ACC112 (cell line): ENCODE results near the gene DCLK1.

Experiments
- H2AFZ ChIP-seq: fragments of 200-600 bp; sonication (generic); one replicate; pipeline ENCODE4 v1.6.0; 2017; ENCODE audit warnings: antibody characterized with exemption, low read length; ENCODE audit not compliant: unreplicated experiment
- H3K27ac ChIP-seq: fragments of 200-600 bp; sonication (generic); 2 replicates; pipeline ENCODE4 v1.5.1; 2014; ENCODE audit warnings: low read depth, mild to moderate bottlenecking, antibody characterized with exemption, low read length, moderate library complexity
- H3K27me3 ChIP-seq: fragments of 200-600 bp; sonication (generic); 2 replicates; pipeline ENCODE4 v1.6.1; 2014; ENCODE audit warnings: mild to moderate bottlenecking, antibody characterized with exemption, low read length, moderate library complexity, mixed read lengths; ENCODE audit not compliant: insufficient read depth
- H3K36me3 ChIP-seq: fragments of 200-600 bp; sonication (generic); 2 replicates; pipeline ENCODE4 v1.6.1; 2016; ENCODE audit warnings: mild to moderate bottlenecking, antibody characterized with exemption, low read length, moderate library complexity, mixed read lengths; ENCODE audit not compliant: insufficient read depth
- H3K4me1 ChIP-seq: fragments of 200-600 bp; sonication (generic); one replicate; pipeline ENCODE4 v1.6.1; 2016; ENCODE audit warnings: low read length, mixed read lengths; ENCODE audit not compliant: insufficient read depth, unreplicated experiment, control insufficient read depth
- H3K4me3 ChIP-seq: fragments of 200-600 bp; sonication (generic); 2 replicates; pipeline ENCODE4 v1.5.1; 2014; ENCODE audit warnings: mild to moderate bottlenecking, low read depth, low read length
- H3K79me2 ChIP-seq: fragments of 200-600 bp; sonication (generic); one replicate; pipeline ENCODE4 v1.6.0; 2016; ENCODE audit warnings: low read length; ENCODE audit not compliant: control insufficient read depth, unreplicated experiment, insufficient read depth

DCLK1 gene

GRCh38 chr13:35851881-35852280 lies 279.3 kb downstream of the DCLK1 start:
- H3K4me1 ChIP-seq = peaks cover 14% of the 10 kb centered on the region
- H3K36me3 ChIP-seq = no peaks in the 10 kb centered on the region
- H3K4me3 ChIP-seq = no peak overlapping the region
- no peaks in the 10 kb centered on the region for H3K79me2 ChIP-seq
- H2AFZ ChIP-seq = no peak overlapping the region
- H3K27ac ChIP-seq = no peak overlapping the region
- no peaks in the 10 kb centered on the region for H3K27me3 ChIP-seq

GRCh38 chr13:35851356-35851755 lies 279.8 kb downstream of the DCLK1 start:
- Histone ChIP-seq H3K27me3 (no peaks in the 10 kb centered on the region), H3K36me3 (no peaks in the 10 kb centered on the region), H2AFZ (no peak overlapping the region), H3K4me1 (peaks cover 14% of the 10 kb centered on the region), H3K4me3 (no peak overlapping the region), H3K79me2 (no peaks in the 10 kb centered on the region), H3K27ac (no peak overlapping the region)

GRCh38 chr13:35850569-35850968 lies 280.6 kb downstream of the DCLK1 start:
- Histone ChIP-seq H3K27ac (no peak overlapping the region), H3K27me3 (no peaks in the 10 kb centered on the region), H2AFZ (no peak overlapping the region), H3K4me1 (peaks cover 6% of the 10 kb centered on the region), H3K36me3 (no peaks in the 10 kb centered on the region), H3K4me3 (no peak overlapping the region), H3K79me2 (no peaks in the 10 kb centered on the region)

- no peaks in the 10 kb centered on the region for H3K79me2 ChIP-seq
- no peak overlapping the region for H3K27ac ChIP-seq
- no peak overlapping the region for H2AFZ ChIP-seq
- H3K27me3 ChIP-seq = no peaks in the 10 kb centered on the region
- no peaks in the 10 kb centered on the region for H3K36me3 ChIP-seq
- H3K4me1 ChIP-seq = no peaks in the 10 kb centered on the region
- no peak overlapping the region for H3K4me3 ChIP-seq
Observed at GRCh38 chr13:35849256-35849644, 281.9 kb downstream of the DCLK1 start.

- peak overlapping the region; percentile 41; the same call in 1 of the 2 replicates for H3K4me3 ChIP-seq
- no peaks in the 10 kb centered on the region for H3K4me1 ChIP-seq
- no peaks in the 10 kb centered on the region for H3K36me3 ChIP-seq
- H2AFZ ChIP-seq = peak overlapping the region; percentile 70
- no peaks in the 10 kb centered on the region for H3K79me2 ChIP-seq
- no peak overlapping the region for H3K27ac ChIP-seq
- no peaks in the 10 kb centered on the region for H3K27me3 ChIP-seq
Observed at GRCh38 chr13:35848336-35849255, 282.6 kb downstream of the DCLK1 start.

- no peak overlapping the region for H3K27ac ChIP-seq
- H3K4me1 ChIP-seq = peaks cover 8% of the 10 kb centered on the region
- no peaks in the 10 kb centered on the region for H3K27me3 ChIP-seq
- no peak overlapping the region for H3K4me3 ChIP-seq
- no peak overlapping the region for H2AFZ ChIP-seq
- H3K79me2 ChIP-seq = no peaks in the 10 kb centered on the region
- H3K36me3 ChIP-seq = no peaks in the 10 kb centered on the region
Observed at GRCh38 chr13:35843272-35843671, 287.9 kb downstream of the DCLK1 start.

GRCh38 chr13:35841060-35841521 lies 290.1 kb downstream of the DCLK1 start:
- Histone ChIP-seq H3K27ac (no peak overlapping the region), H3K36me3 (no peaks in the 10 kb centered on the region), H3K4me3 (no peak overlapping the region), H2AFZ (no peak overlapping the region), H3K27me3 (no peaks in the 10 kb centered on the region), H3K4me1 (peaks cover 12% of the 10 kb centered on the region), H3K79me2 (no peaks in the 10 kb centered on the region)

GRCh38 chr13:35839806-35840205 lies 291.4 kb downstream of the DCLK1 start:
- no peaks in the 10 kb centered on the region for H3K27me3 ChIP-seq
- H3K4me1 ChIP-seq = peaks cover 12% of the 10 kb centered on the region
- H3K79me2 ChIP-seq = no peaks in the 10 kb centered on the region
- no peaks in the 10 kb centered on the region for H3K36me3 ChIP-seq
- no peak overlapping the region for H3K4me3 ChIP-seq
- no peak overlapping the region for H2AFZ ChIP-seq
- H3K27ac ChIP-seq = no peak overlapping the region

- H3K4me3 ChIP-seq = 0 out of 2 replicates have a peak overlapping the region, but pooled peaks have one; percentile 6
- no peaks in the 10 kb centered on the region for H3K36me3 ChIP-seq
- H3K4me1 ChIP-seq = peaks cover 12% of the 10 kb centered on the region
Observed at GRCh38 chr13:35838356-35838755, 292.8 kb downstream of the DCLK1 start.

GRCh38 chr13:35836446-35836845 lies 294.7 kb downstream of the DCLK1 start:
- H3K79me2 ChIP-seq = no peaks in the 10 kb centered on the region
- no peaks in the 10 kb centered on the region for H3K27me3 ChIP-seq
- no peaks in the 10 kb centered on the region for H3K36me3 ChIP-seq
- H2AFZ ChIP-seq = no peak overlapping the region
- H3K27ac ChIP-seq = no peak overlapping the region
- H3K4me1 ChIP-seq = peaks cover 12% of the 10 kb centered on the region
- no peak overlapping the region for H3K4me3 ChIP-seq

More at GRCh38 chr13:35838356-35838755, 292.8 kb downstream of the DCLK1 start:
- Histone ChIP-seq H2AFZ (peak overlapping the region; percentile 52), H3K27me3 (no peaks in the 10 kb centered on the region), H3K79me2 (no peaks in the 10 kb centered on the region), H3K27ac (peak overlapping the region; percentile 90)

GRCh38 chr13:35835989-35836388 lies 295.2 kb downstream of the DCLK1 start:
- H3K36me3 ChIP-seq = no peaks in the 10 kb centered on the region
- H3K4me1 ChIP-seq = peaks cover 12% of the 10 kb centered on the region
- H2AFZ ChIP-seq = no peak overlapping the region
- H3K27ac ChIP-seq = no peak overlapping the region
- no peaks in the 10 kb centered on the region for H3K27me3 ChIP-seq
- H3K4me3 ChIP-seq = no peak overlapping the region
- no peaks in the 10 kb centered on the region for H3K79me2 ChIP-seq
